ENCODE measurements around the gene TM4SF4.

- TF ChIP-seq, protein P1, sequence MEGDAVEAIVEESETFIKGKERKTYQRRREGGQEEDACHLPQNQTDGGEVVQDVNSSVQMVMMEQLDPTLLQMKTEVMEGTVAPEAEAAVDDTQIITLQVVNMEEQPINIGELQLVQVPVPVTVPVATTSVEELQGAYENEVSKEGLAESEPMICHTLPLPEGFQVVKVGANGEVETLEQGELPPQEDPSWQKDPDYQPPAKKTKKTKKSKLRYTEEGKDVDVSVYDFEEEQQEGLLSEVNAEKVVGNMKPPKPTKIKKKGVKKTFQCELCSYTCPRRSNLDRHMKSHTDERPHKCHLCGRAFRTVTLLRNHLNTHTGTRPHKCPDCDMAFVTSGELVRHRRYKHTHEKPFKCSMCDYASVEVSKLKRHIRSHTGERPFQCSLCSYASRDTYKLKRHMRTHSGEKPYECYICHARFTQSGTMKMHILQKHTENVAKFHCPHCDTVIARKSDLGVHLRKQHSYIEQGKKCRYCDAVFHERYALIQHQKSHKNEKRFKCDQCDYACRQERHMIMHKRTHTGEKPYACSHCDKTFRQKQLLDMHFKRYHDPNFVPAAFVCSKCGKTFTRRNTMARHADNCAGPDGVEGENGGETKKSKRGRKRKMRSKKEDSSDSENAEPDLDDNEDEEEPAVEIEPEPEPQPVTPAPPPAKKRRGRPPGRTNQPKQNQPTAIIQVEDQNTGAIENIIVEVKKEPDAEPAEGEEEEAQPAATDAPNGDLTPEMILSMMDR (IDR thresholded peaks at IDR 0.05): no peak
- TF ChIP-seq POLR2A (IDR thresholded peaks at IDR 0.05) (no peak), POLR2AphosphoS5 (IDR thresholded peaks at IDR 0.05; ENCODE audit: insufficient read depth in 1 of 2, low read depth in 1 of 2) (no peak)
Measured at GRCh38 chr3:149496891-149497290, 22.4 kb downstream of the TM4SF4 start.

All from vagina (tissue), 2 donors.